PC-9 (cell line): ENCODE results near the gene CD300H.

Experiments
- CTCF ChIP-seq: fragments of 200-600 bp; sonication (generic); conservative IDR thresholded peaks from 2 replicates; pipeline ENCODE4 v1.6.1; 2017; ENCODE audit warnings: mixed run types, antibody characterized with exemption, mild to moderate bottlenecking, moderate library complexity
- EZH2 ChIP-seq: fragments of 200-600 bp; sonication (generic); IDR thresholded peaks from 2 replicates; pipeline ENCODE4 v1.8.0; 2017; ENCODE audit warnings: antibody characterized with exemption, low read depth

GRCh38 chr17:74599448-74599939, 32.2 kb upstream of the CD300H start:
- TF ChIP-seq EZH2 (no peak), CTCF (no peak)
